SJSA1 (cell line): ENCODE results near the gene SCARB1. TPM values are rescaled to one million over a fixed set of nuclear protein-coding genes. Genes with fewer than 3 reads are reported as not detected.
A peak's percentile ranks its signal among the peaks of the same experiment; 100 is the strongest.

Experiments used
- DNase-seq, 2 experiments: peaks; one replicate each; pipeline ENCODE4 v3.0.0-alpha.2; 2015 to 2020; ENCODE audit warnings: low spot score in 2 of 2, low read depth in 1 of 2
- H3K27ac ChIP-seq: fragments of 250-450 bp; sonication (Bioruptor Pico); 2 replicates; pipeline ENCODE4 v1.5.1; 2020; ENCODE audit warnings: mild to moderate bottlenecking, moderate library complexity
- H3K27me3 ChIP-seq: fragments of 250-450 bp; sonication (Bioruptor Pico); replicated peaks from 2 replicates; pipeline ENCODE4 v1.5.1; 2020; ENCODE audit warnings: mild to moderate bottlenecking, moderate library complexity
- H3K36me3 ChIP-seq: fragments of 250-450 bp; sonication (Bioruptor Pico); 2 replicates; pipeline ENCODE4 v1.5.1; 2020; ENCODE audit warnings: mild to moderate bottlenecking
- H3K4me1 ChIP-seq: fragments of 250-450 bp; sonication (Bioruptor Pico); replicated peaks from 2 replicates; pipeline ENCODE4 v1.6.1; 2021; ENCODE audit warnings: mild to moderate bottlenecking
- H3K4me3 ChIP-seq: fragments of 250-450 bp; sonication (Bioruptor Pico); 2 replicates; pipeline ENCODE4 v1.5.1; 2020; ENCODE audit warnings: mild to moderate bottlenecking
- H3K9me3 ChIP-seq: fragments of 250-450 bp; sonication (Bioruptor Pico); replicated peaks from 2 replicates; pipeline ENCODE4 v1.5.1; 2020; ENCODE audit warnings: mild to moderate bottlenecking
- total RNA-seq: library from RNA; depleted of rRNA; stranded (reverse); fragments of >200 nt; shearing (Covaris generic); gene quantifications from 2 replicates; pipeline ENCODE4 v1.2.3, GENCODE V29; 2014

SCARB1 gene
- total RNA-seq, 1 experiment from 2014 or later = 12.4 TPM

DNA sequence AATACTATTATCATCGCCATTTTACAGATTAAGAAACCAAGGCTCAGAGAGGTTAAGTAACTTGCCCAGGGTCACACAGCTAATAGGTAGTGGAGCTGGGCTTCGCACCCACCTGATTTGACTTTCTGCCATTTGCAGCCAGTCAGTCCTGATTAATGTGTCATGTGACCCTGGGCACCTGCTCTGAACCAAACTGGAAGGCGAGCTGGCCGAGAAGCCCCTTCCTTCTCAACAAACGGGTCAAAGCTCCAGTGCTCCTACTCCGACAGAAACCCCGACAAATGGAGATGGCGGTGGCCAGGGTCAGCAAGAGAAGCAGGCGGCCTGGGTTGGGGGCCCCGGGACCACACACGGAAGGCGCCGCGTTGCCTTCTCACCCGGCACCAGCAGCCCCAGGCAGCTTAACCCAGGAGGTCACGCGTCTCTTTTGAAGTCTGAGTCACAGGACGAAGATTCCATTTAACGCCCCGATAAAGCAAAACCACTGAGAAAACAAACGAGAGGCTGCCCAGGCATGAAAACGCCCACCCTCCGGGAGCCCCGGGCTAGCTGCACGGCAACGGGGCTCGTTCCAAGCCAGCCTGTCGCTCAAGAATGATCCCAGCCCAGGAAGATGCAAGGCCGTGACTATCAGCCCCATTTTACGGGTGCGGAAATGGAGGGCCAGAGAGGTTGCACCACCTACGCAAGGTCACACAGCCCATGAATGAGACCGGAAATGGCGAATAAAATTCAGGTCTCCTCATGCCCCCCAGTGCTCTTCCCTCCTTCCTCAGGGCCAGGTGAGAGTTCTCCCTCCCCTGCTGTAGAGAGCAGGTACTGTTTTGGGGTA lies 124.8 kb downstream of the SCARB1 start:
- H3K27ac ChIP-seq = peak overlapping the region; percentile 81
- no peak overlapping the region for H3K4me3 ChIP-seq
- peaks cover 73% of the 10 kb centered on the region for H3K4me1 ChIP-seq
- H3K9me3 ChIP-seq = peaks cover 10% of the 10 kb centered on the region
- H3K36me3 ChIP-seq = peaks cover 17% of the 10 kb centered on the region
- no peaks in the 10 kb centered on the region for H3K27me3 ChIP-seq
- peak; percentile 93 to 95 for DNase-seq

DNA sequence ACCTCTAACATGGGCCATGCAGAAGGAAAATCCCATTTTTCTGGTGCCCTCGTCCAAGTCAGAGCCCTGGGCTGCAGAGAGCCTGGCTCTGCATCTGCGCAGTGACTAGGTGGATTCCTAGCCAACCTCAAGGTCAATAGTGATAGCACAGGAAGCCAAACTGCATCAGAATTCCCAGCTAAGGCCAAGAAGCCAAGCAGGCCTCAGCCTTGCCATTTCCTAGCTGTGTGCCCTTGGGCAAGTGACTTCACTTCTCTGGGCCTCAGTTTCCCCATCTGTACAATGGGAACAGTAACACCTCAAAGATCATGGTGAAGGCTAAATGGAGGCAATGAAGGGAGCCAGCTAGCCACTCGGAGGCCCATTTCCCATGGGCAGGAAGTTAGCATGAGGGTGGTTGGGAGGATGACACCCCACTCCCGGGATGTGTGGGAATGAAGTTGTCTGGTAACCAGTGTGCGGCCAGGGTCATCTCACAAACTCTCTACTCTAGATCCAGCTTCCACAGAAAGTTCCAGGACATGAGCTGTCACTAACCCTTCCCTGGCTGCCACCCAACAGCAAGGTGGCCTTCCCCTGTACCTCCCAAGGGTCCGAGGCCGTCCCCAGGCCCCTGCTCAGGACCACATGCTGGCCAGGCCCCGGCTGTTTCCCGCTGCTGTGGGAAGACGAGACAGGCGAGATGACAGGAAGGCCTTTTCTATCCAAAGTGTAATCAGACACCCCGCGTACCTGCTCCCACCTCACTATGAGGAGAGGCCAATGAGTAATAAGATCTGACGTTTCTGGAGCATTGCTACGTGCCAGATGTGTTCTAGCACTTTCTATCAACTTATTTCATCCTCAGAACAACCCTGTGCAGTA lies 125.7 kb downstream of the SCARB1 start:
- no peak overlapping the region for H3K4me3 ChIP-seq
- peak overlapping the region; percentile 81 for H3K27ac ChIP-seq
- no peaks in the 10 kb centered on the region for H3K27me3 ChIP-seq
- H3K4me1 ChIP-seq = peaks cover 78% of the 10 kb centered on the region
- DNase-seq = peak in 1 of 2 experiments; percentile 48
- peaks cover 10% of the 10 kb centered on the region for H3K9me3 ChIP-seq
- H3K36me3 ChIP-seq = peaks cover 19% of the 10 kb centered on the region

DNA sequence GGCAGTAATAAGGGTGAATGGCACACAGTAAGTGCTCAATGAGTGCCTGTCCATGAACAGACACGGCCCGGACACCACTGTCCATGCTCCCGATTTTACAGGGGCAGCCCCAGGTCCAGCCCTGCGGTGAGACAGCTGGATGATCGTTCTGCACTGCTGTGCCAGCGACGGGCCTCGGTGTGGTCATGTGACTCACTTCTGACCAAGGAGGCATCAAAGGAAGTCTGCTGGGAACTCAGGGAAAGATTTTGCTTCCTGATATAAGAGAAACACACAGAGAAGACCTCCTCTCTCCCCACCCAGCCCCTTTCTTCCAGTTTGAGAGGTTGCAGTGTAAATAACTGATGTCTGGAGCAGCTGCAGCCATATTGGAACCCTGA lies 126.6 kb downstream of the SCARB1 start:
- H3K27me3 ChIP-seq = no peaks in the 10 kb centered on the region
- peak overlapping the region; percentile 81 for H3K27ac ChIP-seq
- H3K4me3 ChIP-seq = peak overlapping the region; percentile 28
- peak; percentile 83 for DNase-seq
- H3K9me3 ChIP-seq = peaks cover 10% of the 10 kb centered on the region
- peaks cover 21% of the 10 kb centered on the region for H3K36me3 ChIP-seq
- peaks cover 88% of the 10 kb centered on the region for H3K4me1 ChIP-seq

DNA sequence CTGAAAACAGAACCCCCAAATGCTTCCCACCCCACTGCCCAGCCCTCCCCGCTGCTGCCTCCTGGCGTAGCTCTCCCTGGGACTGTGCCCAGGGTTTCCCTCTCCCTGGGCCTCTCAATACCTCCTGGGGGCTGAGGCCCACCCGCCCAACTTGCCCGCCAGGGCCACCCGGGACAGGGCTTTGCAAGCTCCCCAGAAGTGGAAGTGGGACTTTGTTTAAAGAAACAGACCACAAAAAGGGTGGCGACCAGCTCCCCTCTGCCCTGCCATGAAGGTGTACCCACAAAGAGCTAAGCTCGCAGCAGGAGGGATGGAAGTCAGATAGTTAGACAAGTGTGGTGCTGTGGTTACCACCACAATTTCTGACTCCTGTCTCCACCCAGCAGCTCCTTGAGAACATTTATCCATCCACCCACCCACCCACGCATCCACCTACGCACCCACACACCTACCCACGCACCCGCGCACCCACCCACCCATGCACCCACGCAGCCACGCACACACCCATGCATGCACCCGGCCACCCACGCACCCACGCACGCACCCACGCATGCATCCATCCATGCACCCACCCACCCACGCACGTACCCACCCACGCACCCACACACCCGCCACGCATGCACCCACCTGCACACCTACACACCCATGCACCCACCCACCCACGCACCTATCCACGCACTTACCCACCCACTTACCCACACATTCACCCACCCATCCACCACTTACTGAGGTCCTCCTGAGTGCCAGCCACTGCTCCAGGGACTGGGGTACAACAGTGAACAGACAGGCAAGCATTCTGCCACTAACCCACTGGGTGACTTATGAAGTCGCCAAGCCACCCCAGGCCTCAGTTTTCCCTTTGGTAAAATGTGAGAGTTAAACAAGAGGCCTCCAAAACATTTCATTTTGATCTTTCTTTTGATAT lies 127.3 kb downstream of the SCARB1 start:
- peak overlapping the region; percentile 28 for H3K4me3 ChIP-seq
- H3K9me3 ChIP-seq = peaks cover 10% of the 10 kb centered on the region
- H3K27me3 ChIP-seq = no peaks in the 10 kb centered on the region
- peak overlapping the region; percentile 81 for H3K27ac ChIP-seq
- peaks cover 25% of the 10 kb centered on the region for H3K36me3 ChIP-seq
- DNase-seq = peak; percentile 63 to 72
- H3K4me1 ChIP-seq = peaks cover 90% of the 10 kb centered on the region

DNA sequence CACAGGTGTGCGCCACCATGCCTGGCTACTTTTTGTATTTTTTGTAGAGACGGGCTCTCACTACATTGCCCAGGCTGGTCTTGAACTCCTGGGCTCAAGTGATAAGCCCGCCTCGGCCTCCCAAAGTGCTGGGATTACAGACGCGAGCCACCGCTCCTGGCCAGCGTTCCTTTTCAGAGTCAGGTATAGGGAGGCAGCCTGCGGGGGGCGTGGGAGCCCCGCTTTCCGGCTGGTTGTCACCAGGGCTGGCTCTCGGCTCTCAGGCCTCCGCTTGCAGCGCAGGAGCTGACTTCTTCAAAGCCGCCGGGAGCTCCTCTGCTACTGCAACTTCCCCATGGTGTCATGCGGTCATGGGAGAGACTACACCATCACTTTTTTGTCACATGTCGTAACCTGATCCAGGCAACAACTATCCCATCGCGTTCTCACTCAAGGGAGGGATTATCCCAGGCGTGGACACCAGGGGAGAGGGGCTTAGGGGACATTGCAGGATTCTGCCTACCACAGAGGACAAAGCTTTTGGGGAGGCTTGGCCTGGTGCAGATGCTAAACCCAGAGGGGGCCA lies 129.4 kb downstream of the SCARB1 start:
- peaks cover 34% of the 10 kb centered on the region for H3K36me3 ChIP-seq
- peaks cover 2% of the 10 kb centered on the region for H3K9me3 ChIP-seq
- no peaks in the 10 kb centered on the region for H3K27me3 ChIP-seq
- no peak overlapping the region for H3K4me3 ChIP-seq
- H3K4me1 ChIP-seq = peaks cover 87% of the 10 kb centered on the region
- no peak for DNase-seq
- H3K27ac ChIP-seq = no peak overlapping the region

DNA sequence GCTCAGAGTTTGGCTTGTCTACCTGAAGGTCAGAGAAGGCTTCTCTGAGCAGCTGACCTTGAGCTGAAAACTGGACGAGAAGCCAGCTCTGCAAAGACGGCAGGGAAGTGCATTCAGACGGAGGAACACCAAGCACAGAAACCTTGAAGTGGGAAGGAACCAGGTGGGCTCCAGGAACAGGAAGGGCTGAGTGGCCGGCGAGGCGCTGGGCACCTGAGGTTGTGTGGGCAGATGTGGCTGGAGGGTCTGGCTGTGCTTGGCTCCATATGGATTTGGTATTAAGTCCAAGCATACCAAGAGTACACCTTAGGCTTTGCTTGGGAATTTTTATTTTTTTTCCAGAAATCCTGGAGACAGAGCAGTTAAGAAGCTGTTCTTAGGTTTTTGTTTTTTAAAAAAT lies 130.6 kb downstream of the SCARB1 start:
- H3K4me1 ChIP-seq = peaks cover 75% of the 10 kb centered on the region
- H3K9me3 ChIP-seq = no peaks in the 10 kb centered on the region
- no peaks in the 10 kb centered on the region for H3K27me3 ChIP-seq
- peak overlapping the region; percentile 97 for H3K27ac ChIP-seq
- no peak for DNase-seq
- H3K36me3 ChIP-seq = peaks cover 34% of the 10 kb centered on the region
- H3K4me3 ChIP-seq = no peak overlapping the region

DNA sequence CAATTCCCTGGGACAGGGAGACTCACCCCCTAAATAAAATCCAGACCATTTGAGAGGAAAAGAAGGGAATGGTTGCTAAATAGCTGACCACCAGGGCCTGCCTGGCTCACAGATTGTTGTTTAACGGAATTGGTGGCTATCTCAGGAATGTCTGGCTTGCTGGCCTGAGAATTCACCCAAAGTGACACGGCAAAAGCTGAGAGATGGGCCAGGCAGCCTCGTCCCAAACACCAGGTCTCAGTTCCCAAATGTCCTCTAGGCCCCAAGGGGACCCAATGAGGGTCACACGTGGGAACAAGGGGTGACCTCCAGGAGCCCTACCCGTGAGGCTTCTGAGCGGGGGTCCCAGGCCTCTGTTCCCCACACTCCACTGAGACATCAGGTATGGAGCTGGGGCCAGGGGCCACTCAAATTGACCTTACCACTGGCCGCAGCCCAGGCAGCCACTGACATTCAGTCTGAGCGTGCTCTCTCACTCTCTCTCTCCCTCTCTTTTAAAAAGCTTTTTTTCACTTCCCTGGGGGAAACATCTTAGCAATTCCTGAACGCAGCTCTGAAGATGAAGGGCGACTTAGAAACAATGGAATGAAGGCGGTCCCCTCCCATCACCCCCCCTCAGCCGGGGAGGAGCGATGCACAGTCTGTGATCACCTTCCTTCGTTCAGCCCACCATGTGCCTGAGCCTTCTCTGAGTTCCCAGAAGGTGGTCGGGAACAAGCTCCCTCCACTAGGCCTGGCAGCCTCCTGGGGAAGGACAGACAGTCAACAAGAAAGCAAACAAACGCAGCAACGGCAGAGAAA lies 131.2 kb downstream of the SCARB1 start:
- H3K4me1 ChIP-seq = peaks cover 73% of the 10 kb centered on the region
- no peaks in the 10 kb centered on the region for H3K9me3 ChIP-seq
- H3K27ac ChIP-seq = peak overlapping the region; percentile 97
- H3K4me3 ChIP-seq = no peak overlapping the region
- peaks cover 34% of the 10 kb centered on the region for H3K36me3 ChIP-seq
- DNase-seq = peak; percentile 65 to 75
- no peaks in the 10 kb centered on the region for H3K27me3 ChIP-seq

DNA sequence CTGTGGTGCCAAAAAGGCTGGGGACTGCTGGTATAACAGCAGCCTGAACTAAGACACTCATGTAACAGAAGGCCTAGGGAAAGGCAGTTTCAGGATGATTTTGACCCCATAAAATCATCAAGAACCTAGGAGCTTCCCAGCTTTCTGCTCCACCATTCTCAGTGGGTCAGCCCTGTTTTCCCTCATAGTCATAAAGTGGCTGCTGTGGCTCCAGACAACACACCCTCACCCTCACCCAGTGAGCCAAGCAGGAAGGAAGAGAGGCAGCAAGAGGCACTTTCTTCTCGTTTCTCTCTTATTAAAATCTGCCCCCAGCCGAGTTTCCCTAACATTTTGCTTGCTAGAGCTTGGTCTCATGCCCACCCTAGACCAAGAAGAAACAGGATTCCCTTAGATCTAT lies 131.8 kb downstream of the SCARB1 start:
- Histone ChIP-seq H3K4me3 (no peak overlapping the region), H3K27ac (peak overlapping the region; percentile 97), H3K27me3 (no peaks in the 10 kb centered on the region), H3K9me3 (no peaks in the 10 kb centered on the region), H3K4me1 (peaks cover 71% of the 10 kb centered on the region), H3K36me3 (peaks cover 34% of the 10 kb centered on the region)
- no peak for DNase-seq

DNA sequence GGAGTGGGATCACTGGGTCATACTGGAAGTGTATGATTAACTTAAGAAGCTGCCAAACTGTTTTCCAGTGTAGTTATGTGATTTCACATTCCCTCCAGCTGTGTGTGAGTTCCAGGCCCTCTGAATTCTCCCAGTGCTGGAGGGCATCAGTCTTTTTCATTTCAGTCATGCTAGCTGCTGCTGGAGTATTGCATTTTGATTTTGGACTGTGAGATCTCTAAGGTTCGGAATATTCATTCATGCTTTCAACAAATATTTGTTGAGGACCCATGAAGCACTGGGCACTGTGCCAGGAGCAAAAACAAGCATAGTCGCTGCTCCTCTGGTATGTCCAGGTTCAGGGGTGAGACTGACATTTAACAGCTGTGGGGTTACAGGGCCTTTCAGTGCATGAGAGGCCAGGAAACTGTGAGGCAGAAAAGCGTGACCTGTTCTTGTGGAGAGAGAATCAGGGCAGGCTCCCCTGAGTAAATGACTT lies 133.2 kb downstream of the SCARB1 start:
- peak in 1 of 2 experiments; percentile 36 for DNase-seq
- H3K27ac ChIP-seq = peak overlapping the region; percentile 39

DNA sequence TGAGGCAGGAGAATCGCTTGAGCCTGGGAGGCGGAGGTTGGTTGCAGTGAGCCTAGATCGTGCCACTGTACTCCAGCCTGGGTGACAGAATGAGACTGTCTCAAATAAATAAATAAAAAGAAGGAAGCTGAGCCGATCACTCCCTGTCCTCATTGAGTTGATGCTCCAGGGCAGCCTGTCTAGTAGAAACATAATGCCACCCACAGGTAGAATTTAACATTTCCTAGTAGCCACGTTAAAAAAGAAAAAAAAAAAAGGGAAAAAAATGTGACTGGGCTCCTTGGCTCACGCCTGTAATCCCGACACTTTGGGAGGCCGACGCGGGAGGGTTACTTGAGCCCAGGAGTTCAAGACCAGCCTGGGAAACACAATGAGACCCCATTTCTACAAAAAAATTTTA lies 135.7 kb downstream of the SCARB1 start:
- H3K4me1 ChIP-seq = peaks cover 42% of the 10 kb centered on the region
- no peaks in the 10 kb centered on the region for H3K9me3 ChIP-seq
- H3K36me3 ChIP-seq = peaks cover 20% of the 10 kb centered on the region
- no peak overlapping the region for H3K4me3 ChIP-seq
- DNase-seq = no peak
- H3K27me3 ChIP-seq = no peaks in the 10 kb centered on the region
- H3K27ac ChIP-seq = no peak overlapping the region

More for the DNA sequence above, 133.2 kb downstream of the SCARB1 start:
- no peaks in the 10 kb centered on the region for H3K9me3 ChIP-seq
- peaks cover 62% of the 10 kb centered on the region for H3K4me1 ChIP-seq
- H3K36me3 ChIP-seq = peaks cover 34% of the 10 kb centered on the region
- H3K27me3 ChIP-seq = no peaks in the 10 kb centered on the region
- no peak overlapping the region for H3K4me3 ChIP-seq

DNA sequence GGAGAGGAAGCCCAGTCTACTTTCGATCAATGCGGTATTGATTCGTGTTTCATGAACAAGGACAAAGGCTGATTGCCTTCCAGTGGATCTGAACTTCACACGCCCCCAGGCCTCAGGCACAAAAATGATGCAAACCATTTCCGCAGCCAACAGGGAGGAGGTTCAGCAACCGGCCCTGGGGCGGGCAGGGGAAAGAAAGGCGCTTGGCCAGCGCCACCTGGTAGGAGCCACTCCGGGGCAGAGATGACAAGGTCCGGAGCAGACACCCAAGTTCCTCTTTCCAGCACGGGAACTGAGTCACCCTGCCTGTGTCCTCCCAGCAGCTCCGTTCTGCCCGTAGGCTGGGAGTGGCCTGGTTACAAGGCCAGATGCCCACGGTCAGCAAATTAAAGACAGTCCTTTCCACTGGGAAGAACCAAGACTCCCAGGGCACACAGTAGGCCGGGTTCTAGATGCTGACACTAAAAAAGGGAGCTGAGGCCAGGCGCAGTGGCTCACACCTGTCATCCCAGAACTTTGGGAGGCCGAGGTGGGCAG lies 136.3 kb downstream of the SCARB1 start:
- H3K27me3 ChIP-seq = no peaks in the 10 kb centered on the region
- peaks cover 36% of the 10 kb centered on the region for H3K4me1 ChIP-seq
- no peak for DNase-seq
- no peak overlapping the region for H3K27ac ChIP-seq
- H3K4me3 ChIP-seq = no peak overlapping the region
- no peaks in the 10 kb centered on the region for H3K9me3 ChIP-seq
- H3K36me3 ChIP-seq = peaks cover 19% of the 10 kb centered on the region
